Activated CD4-positive, alpha-beta T cell treated with anti-CD3 and anti-CD28 coated beads, Interleukin-2, amount 10 ng/mL, durations not matched to agents 7 days and 5 days (primary cell): ENCODE data around the gene TPD52L1. TPM values are rescaled to one million over a fixed set of nuclear protein-coding genes. Genes with fewer than 3 reads are reported as not detected.

Experiments
- CTCF ChIA-PET: fragments of 350-600 bp; sonication (Branson Sonifier 250); formaldehyde crosslinking; loops from one replicate; lab custom pipeline; 2021; ENCODE audit warnings: antibody characterized with exemption; lab: Charles Lee
- POLR2A ChIA-PET: fragments of 350-600 bp; sonication (Branson Sonifier 250); formaldehyde crosslinking; loops from one replicate; lab custom pipeline; 2021; ENCODE audit warnings: antibody characterized with exemption; lab: Charles Lee
- DNase-seq: peaks from one replicate; pipeline ENCODE4 v3.0.0-alpha.2; 2020
- H3K27ac Mint-ChIP-seq: one replicate; pipeline ENCODE4 v1.8.0; 2021; ENCODE audit warnings: mild to moderate bottlenecking, moderate library complexity, mixed read lengths
- H3K27me3 Mint-ChIP-seq: one replicate; pipeline ENCODE4 v1.8.0; 2021; ENCODE audit warnings: mixed read lengths
- H3K36me3 Mint-ChIP-seq: one replicate; pipeline ENCODE4 v1.8.0; 2021; ENCODE audit warnings: low read depth, mixed read lengths
- H3K4me1 Mint-ChIP-seq: one replicate; pipeline ENCODE4 v1.8.0; 2021; ENCODE audit warnings: mixed read lengths
- H3K4me3 Mint-ChIP-seq: one replicate; pipeline ENCODE4 v1.8.0; 2021; ENCODE audit warnings: mild to moderate bottlenecking, moderate library complexity, mixed read lengths
- H3K9me3 Mint-ChIP-seq: one replicate; pipeline ENCODE4 v1.8.0; 2021; ENCODE audit warnings: mixed read lengths
- total RNA-seq, 2 experiments: library from RNA; stranded (reverse); gene quantifications; one replicate each; pipeline ENCODE4 v1.2.3, GENCODE V29; 2021

Gene TPD52L1
- total RNA-seq, 2 experiments from 2014 or later = not detected

- Mint-ChIP-seq H3K9me3 (no peaks in the 10 kb centered on the region), H3K4me1 (no peaks in the 10 kb centered on the region), H3K36me3 (no peaks in the 10 kb centered on the region), H3K27ac (no peak overlapping the region), H3K27me3 (peaks cover 18% of the 10 kb centered on the region), H3K4me3 (no peak overlapping the region)
- ChIA-PET POLR2A (no interaction called here), CTCF (interaction anchor here (3.6 kb wide), 1 partner anchor 14 kb away, joined by 8 read pairs; the partner anchor contains the start of gene TPD52L1)
- DNase-seq = no peak
Observed at GRCh38 chr6:125167579-125167978, 14.0 kb downstream of the TPD52L1 start.

- Mint-ChIP-seq H3K9me3 (no peaks in the 10 kb centered on the region), H3K4me3 (no peak overlapping the region), H3K27ac (no peak overlapping the region), H3K36me3 (no peaks in the 10 kb centered on the region), H3K27me3 (peaks cover 14% of the 10 kb centered on the region), H3K4me1 (no peaks in the 10 kb centered on the region)
- POLR2A ChIA-PET = no interaction called here
- DNase-seq = no peak
- CTCF ChIA-PET = interaction anchor here (0.5 to 0.6 kb wide), 3 partner anchors 261 to 607 kb away, joined by 3 read pairs; no protein-coding TSS in a partner anchor
Observed at GRCh38 chr6:125169058-125169457, 15.5 kb downstream of the TPD52L1 start.

GRCh38 chr6:125169522-125169921 is 15.9 kb downstream of the TPD52L1 start:
- Mint-ChIP-seq H3K4me3 (no peak overlapping the region), H3K4me1 (no peaks in the 10 kb centered on the region), H3K9me3 (no peaks in the 10 kb centered on the region), H3K27ac (no peak overlapping the region), H3K36me3 (no peaks in the 10 kb centered on the region), H3K27me3 (peaks cover 12% of the 10 kb centered on the region)
- ChIA-PET CTCF (interaction anchor here (0.5 to 0.6 kb wide), 2 partner anchors 260 to 607 kb away, joined by 3 read pairs; no protein-coding TSS in a partner anchor), POLR2A (no interaction called here)
- no peak for DNase-seq

- peaks cover 11% of the 10 kb centered on the region for H3K27me3 Mint-ChIP-seq
- H3K27ac Mint-ChIP-seq = no peak overlapping the region
- no peaks in the 10 kb centered on the region for H3K4me1 Mint-ChIP-seq
- ChIA-PET POLR2A (no interaction called here), CTCF (no interaction called here)
- no peaks in the 10 kb centered on the region for H3K9me3 Mint-ChIP-seq
- no peaks in the 10 kb centered on the region for H3K36me3 Mint-ChIP-seq
- no peak overlapping the region for H3K4me3 Mint-ChIP-seq
- DNase-seq = no peak
Observed at GRCh38 chr6:125170376-125170775, 16.8 kb downstream of the TPD52L1 start.

- H3K27me3 Mint-ChIP-seq = peaks cover 15% of the 10 kb centered on the region
- no peaks in the 10 kb centered on the region for H3K4me1 Mint-ChIP-seq
- CTCF ChIA-PET = no interaction called here
- no peaks in the 10 kb centered on the region for H3K36me3 Mint-ChIP-seq
- no peaks in the 10 kb centered on the region for H3K9me3 Mint-ChIP-seq
- no peak overlapping the region for H3K27ac Mint-ChIP-seq
- POLR2A ChIA-PET = no interaction called here
- no peak overlapping the region for H3K4me3 Mint-ChIP-seq
- no peak for DNase-seq
Observed at GRCh38 chr6:125173341-125174095, 19.9 kb downstream of the TPD52L1 start.

GRCh38 chr6:125174626-125175025 is 21.1 kb downstream of the TPD52L1 start:
- H3K36me3 Mint-ChIP-seq = no peaks in the 10 kb centered on the region
- peaks cover 24% of the 10 kb centered on the region for H3K27me3 Mint-ChIP-seq
- no peaks in the 10 kb centered on the region for H3K9me3 Mint-ChIP-seq
- ChIA-PET POLR2A (no interaction called here), CTCF (no interaction called here)
- no peak overlapping the region for H3K4me3 Mint-ChIP-seq
- no peaks in the 10 kb centered on the region for H3K4me1 Mint-ChIP-seq
- no peak for DNase-seq
- H3K27ac Mint-ChIP-seq = no peak overlapping the region

GRCh38 chr6:125175466-125176048 is 22.0 kb downstream of the TPD52L1 start:
- Mint-ChIP-seq H3K36me3 (no peaks in the 10 kb centered on the region), H3K4me3 (no peak overlapping the region), H3K9me3 (no peaks in the 10 kb centered on the region), H3K27ac (no peak overlapping the region), H3K4me1 (no peaks in the 10 kb centered on the region), H3K27me3 (peaks cover 32% of the 10 kb centered on the region)
- ChIA-PET POLR2A (no interaction called here), CTCF (interaction anchor here (0.7 kb wide), 1 partner anchor 156 kb away, joined by 3 read pairs; no protein-coding TSS in a partner anchor)
- DNase-seq = no peak

GRCh38 chr6:125182237-125183008 is 28.9 kb downstream of the TPD52L1 start:
- Mint-ChIP-seq H3K9me3 (no peaks in the 10 kb centered on the region), H3K4me1 (no peaks in the 10 kb centered on the region), H3K27ac (no peak overlapping the region), H3K4me3 (no peak overlapping the region), H3K36me3 (no peaks in the 10 kb centered on the region), H3K27me3 (peaks cover 31% of the 10 kb centered on the region)
- ChIA-PET CTCF (no interaction called here), POLR2A (no interaction called here)
- DNase-seq = no peak

GRCh38 chr6:125183391-125183790 is 29.8 kb downstream of the TPD52L1 start:
- H3K27ac Mint-ChIP-seq = no peak overlapping the region
- no peaks in the 10 kb centered on the region for H3K4me1 Mint-ChIP-seq
- peaks cover 31% of the 10 kb centered on the region for H3K27me3 Mint-ChIP-seq
- POLR2A ChIA-PET = no interaction called here
- CTCF ChIA-PET = interaction anchor here (0.9 kb wide), 1 partner anchor 9 kb away, joined by 3 read pairs; no protein-coding TSS in a partner anchor
- no peaks in the 10 kb centered on the region for H3K36me3 Mint-ChIP-seq
- no peaks in the 10 kb centered on the region for H3K9me3 Mint-ChIP-seq
- DNase-seq = no peak
- no peak overlapping the region for H3K4me3 Mint-ChIP-seq

- CTCF ChIA-PET = no interaction called here
Observed at GRCh38 chr6:125188037-125188436, 34.5 kb downstream of the TPD52L1 start.

GRCh38 chr6:125188594-125189203 is 35.1 kb downstream of the TPD52L1 start:
- POLR2A ChIA-PET = no interaction called here
- Mint-ChIP-seq H3K27ac (no peak overlapping the region), H3K9me3 (no peaks in the 10 kb centered on the region)

More at GRCh38 chr6:125188037-125188436, 34.5 kb downstream of the TPD52L1 start:
- Mint-ChIP-seq H3K36me3 (no peaks in the 10 kb centered on the region), H3K27me3 (peaks cover 11% of the 10 kb centered on the region), H3K9me3 (no peaks in the 10 kb centered on the region), H3K4me3 (no peak overlapping the region), H3K27ac (no peak overlapping the region), H3K4me1 (peaks cover 2% of the 10 kb centered on the region)
- POLR2A ChIA-PET = no interaction called here
- no peak for DNase-seq

GRCh38 chr6:125189494-125189893 is 35.9 kb downstream of the TPD52L1 start:
- ChIA-PET POLR2A (no interaction called here), CTCF (no interaction called here)
- H3K36me3 Mint-ChIP-seq = no peaks in the 10 kb centered on the region
- no peak for DNase-seq
- no peak overlapping the region for H3K4me3 Mint-ChIP-seq
- H3K9me3 Mint-ChIP-seq = no peaks in the 10 kb centered on the region
- H3K4me1 Mint-ChIP-seq = peaks cover 2% of the 10 kb centered on the region
- no peak overlapping the region for H3K27ac Mint-ChIP-seq
- peaks cover 9% of the 10 kb centered on the region for H3K27me3 Mint-ChIP-seq

More at GRCh38 chr6:125188594-125189203, 35.1 kb downstream of the TPD52L1 start:
- H3K4me1 Mint-ChIP-seq = peaks cover 2% of the 10 kb centered on the region
- CTCF ChIA-PET = no interaction called here
- H3K4me3 Mint-ChIP-seq = no peak overlapping the region
- H3K27me3 Mint-ChIP-seq = peaks cover 11% of the 10 kb centered on the region
- DNase-seq = no peak
- H3K36me3 Mint-ChIP-seq = no peaks in the 10 kb centered on the region
